AG10803 (cell line): ENCODE measurements around the gene ARL8A.

Experiments used
- DNase-seq: peaks from one replicate; pipeline ENCODE4 v3.0.0; 2010; ENCODE audit warnings: low read depth
- H3K4me3 ChIP-seq: 2 replicates; pipeline ENCODE4 v1.5.1; 2011; ENCODE audit warnings: mild to moderate bottlenecking, low read length, control low read depth
- TF ChIP-seq, protein P1 (sequence below): conservative IDR thresholded peaks from 2 replicates; pipeline ENCODE4 v1.5.1; 2011; ENCODE audit warnings: mild to moderate bottlenecking, low read length, control low read depth, inconsistent platforms

ARL8A gene

GRCh38 chr1:202105571-202106339, 38.8 kb downstream of the ARL8A start:
- TF ChIP-seq, protein P1, sequence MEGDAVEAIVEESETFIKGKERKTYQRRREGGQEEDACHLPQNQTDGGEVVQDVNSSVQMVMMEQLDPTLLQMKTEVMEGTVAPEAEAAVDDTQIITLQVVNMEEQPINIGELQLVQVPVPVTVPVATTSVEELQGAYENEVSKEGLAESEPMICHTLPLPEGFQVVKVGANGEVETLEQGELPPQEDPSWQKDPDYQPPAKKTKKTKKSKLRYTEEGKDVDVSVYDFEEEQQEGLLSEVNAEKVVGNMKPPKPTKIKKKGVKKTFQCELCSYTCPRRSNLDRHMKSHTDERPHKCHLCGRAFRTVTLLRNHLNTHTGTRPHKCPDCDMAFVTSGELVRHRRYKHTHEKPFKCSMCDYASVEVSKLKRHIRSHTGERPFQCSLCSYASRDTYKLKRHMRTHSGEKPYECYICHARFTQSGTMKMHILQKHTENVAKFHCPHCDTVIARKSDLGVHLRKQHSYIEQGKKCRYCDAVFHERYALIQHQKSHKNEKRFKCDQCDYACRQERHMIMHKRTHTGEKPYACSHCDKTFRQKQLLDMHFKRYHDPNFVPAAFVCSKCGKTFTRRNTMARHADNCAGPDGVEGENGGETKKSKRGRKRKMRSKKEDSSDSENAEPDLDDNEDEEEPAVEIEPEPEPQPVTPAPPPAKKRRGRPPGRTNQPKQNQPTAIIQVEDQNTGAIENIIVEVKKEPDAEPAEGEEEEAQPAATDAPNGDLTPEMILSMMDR = no peak
- H3K4me3 ChIP-seq = no peak overlapping the region
- DNase-seq = peak; percentile 21

DNA sequence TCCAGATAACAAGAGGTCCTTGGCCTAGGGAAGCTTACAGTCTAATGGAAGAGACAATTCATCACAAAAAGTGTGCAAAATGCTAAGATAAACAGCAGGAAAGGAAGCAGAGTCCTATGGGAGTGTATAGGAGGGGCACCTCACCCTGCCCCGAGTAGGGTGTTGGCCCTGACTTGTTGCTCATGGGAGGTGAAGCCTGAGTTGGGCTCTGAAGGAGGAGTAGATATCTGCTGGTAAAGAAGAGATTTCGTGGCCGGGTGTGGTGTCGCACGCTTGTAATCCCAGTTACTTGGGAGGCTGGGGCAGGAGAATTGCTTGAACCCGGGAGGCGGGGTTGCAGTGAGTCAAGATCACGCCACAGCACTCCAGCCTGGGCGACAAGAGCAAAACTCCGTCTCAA, 40.5 kb downstream of the ARL8A start:
- H3K4me3 ChIP-seq = no peak overlapping the region
- no peak for DNase-seq
- TF ChIP-seq, protein P1 = no peak

DNA sequence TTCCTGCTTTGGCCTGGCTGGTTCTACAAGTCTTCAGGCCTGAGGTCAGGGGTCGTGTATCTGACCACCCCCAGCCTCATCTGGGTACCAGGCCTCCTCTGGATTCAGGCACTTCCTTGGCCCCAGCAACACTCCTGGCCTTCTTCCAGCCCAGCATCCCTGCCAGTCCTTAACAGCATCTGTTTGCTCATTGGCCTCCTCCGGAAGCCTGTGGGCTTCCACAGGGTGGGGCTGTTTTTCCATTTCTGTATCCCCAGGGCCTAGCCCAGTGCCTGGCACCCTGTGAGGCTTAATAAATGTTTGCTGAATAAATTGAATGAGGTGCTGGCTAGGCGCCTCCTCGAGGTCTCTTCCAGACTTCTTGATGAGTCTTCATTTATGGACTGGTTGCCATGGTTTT, 43.4 kb downstream of the ARL8A start:
- H3K4me3 ChIP-seq = no peak overlapping the region
- DNase-seq = no peak
- TF ChIP-seq, protein P1 = no peak

- H3K4me3 ChIP-seq = no peak overlapping the region
- DNase-seq = no peak
- TF ChIP-seq, protein P1 = no peak
Measured at GRCh38 chr1:202093858-202094257, 50.7 kb downstream of the ARL8A start.

DNA sequence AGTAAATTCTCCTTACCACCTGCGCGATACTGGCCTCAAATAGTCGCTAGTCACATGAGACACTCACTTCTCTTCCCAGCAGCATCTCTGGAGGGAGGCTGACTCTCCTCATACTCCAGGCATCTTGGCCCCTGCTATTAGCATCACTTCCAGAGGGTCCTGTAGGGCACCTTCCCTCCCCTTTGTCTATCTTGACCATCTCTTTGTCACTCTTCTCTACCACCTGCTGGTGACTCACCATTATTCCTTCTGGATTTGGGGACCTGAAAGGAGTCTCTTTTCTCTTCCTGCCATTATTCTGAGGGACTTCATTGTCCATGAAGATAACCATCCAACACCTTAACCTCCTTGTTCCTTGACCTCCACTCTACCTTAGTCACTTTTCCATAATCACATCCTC, 53.5 kb downstream of the ARL8A start:
- no peak overlapping the region for H3K4me3 ChIP-seq
- TF ChIP-seq, protein P1 = no peak
- no peak for DNase-seq

GRCh38 chr1:202088206-202088605, 56.3 kb downstream of the ARL8A start:
- no peak overlapping the region for H3K4me3 ChIP-seq
- no peak for DNase-seq
- TF ChIP-seq, protein P1 = no peak

- DNase-seq = no peak
- TF ChIP-seq, protein P1 = no peak
- H3K4me3 ChIP-seq = no peak overlapping the region
Measured at GRCh38 chr1:202086579-202087350, 57.8 kb downstream of the ARL8A start.
